Endodermal cell (in vitro differentiated cells): ENCODE results near the gene PIP4K2C. TPM values are rescaled to one million over a fixed set of nuclear protein-coding genes. Genes with fewer than 3 reads are reported as not detected.

Experiments used
- DNase-seq: peaks from one replicate; pipeline ENCODE4 v3.0.0-alpha.2; 2017
- H3K27ac ChIP-seq: 2 replicates; pipeline ENCODE4 v1.5.1; 2013; ENCODE audit warnings: mild to moderate bottlenecking, low read depth, low read length, moderate library complexity
- H3K27me3 ChIP-seq: 2 replicates; pipeline ENCODE4 v1.6.1; 2013; ENCODE audit warnings: mild to moderate bottlenecking, low read length, moderate library complexity; ENCODE audit not compliant: insufficient read depth, control insufficient read depth, poor library complexity, severe bottlenecking
- H3K36me3 ChIP-seq: 2 replicates; pipeline ENCODE4 v1.7.0; 2013; ENCODE audit warnings: mild to moderate bottlenecking, low read length, moderate library complexity; ENCODE audit not compliant: control insufficient read depth, insufficient read depth
- H3K4me1 ChIP-seq: one replicate; pipeline ENCODE4 v1.7.0; 2013; ENCODE audit warnings: low read length; ENCODE audit not compliant: control insufficient read depth, insufficient read depth
- H3K4me3 ChIP-seq: 2 replicates; pipeline ENCODE4 v1.5.1; 2013; ENCODE audit warnings: mild to moderate bottlenecking, low read length, moderate library complexity
- H3K9ac ChIP-seq: 2 replicates; pipeline ENCODE4 v1.6.1; 2013; ENCODE audit warnings: mild to moderate bottlenecking, low read length, moderate library complexity; ENCODE audit not compliant: poor library complexity, severe bottlenecking; ENCODE audit errors: extremely low read depth
- H3K9me3 ChIP-seq: 2 replicates; pipeline ENCODE4 v1.6.1; 2013; ENCODE audit warnings: mild to moderate bottlenecking, low read length, moderate library complexity; ENCODE audit not compliant: control insufficient read depth
- H3K27ac Mint-ChIP-seq: 2 replicates; pipeline ENCODE4 v1.8.0; 2020; ENCODE audit warnings: mixed read lengths
- H3K27me3 Mint-ChIP-seq: 2 replicates; pipeline ENCODE4 v1.8.0; 2021; ENCODE audit warnings: mild to moderate bottlenecking, mixed read lengths; ENCODE audit not compliant: insufficient read depth
- H3K36me3 Mint-ChIP-seq: 2 replicates; pipeline ENCODE4 v1.8.0; 2020; ENCODE audit warnings: low read depth, mixed read lengths
- H3K4me1 Mint-ChIP-seq: 2 replicates; pipeline ENCODE4 v1.8.0; 2020; ENCODE audit warnings: mixed read lengths
- H3K4me3 Mint-ChIP-seq: 2 replicates; pipeline ENCODE4 v1.8.0; 2020; ENCODE audit warnings: mild to moderate bottlenecking, moderate library complexity, mixed read lengths
- H3K9me3 Mint-ChIP-seq: 2 replicates; pipeline ENCODE4 v1.8.0; 2020; ENCODE audit warnings: mild to moderate bottlenecking, mixed read lengths
- WGBS, 2 experiments: methylation state at CpG; one replicate each; pipeline versions ENCODE4 v1.1.5 to v1.1.7; 2013; ENCODE audit warnings: missing lambda C conversion rate in 2 of 2, mixed read lengths in 1 of 2; ENCODE audit not compliant: insufficient coverage in 1 of 2, insufficient read length in 1 of 2; 5-methylcytosine and 5-hydroxymethylcytosine counted together
- total RNA-seq, 2 donors: library from RNA; stranded (reverse); fragmentation: NEBNext Ultra II Directional in 1 of 2; extraction: Animal tissue kit (Norgen Biotek cat#: 25700) in 1 of 2; gene quantifications; 2 replicates in 1 of 2; 3 replicates in 1 of 2; pipeline ENCODE4 v1.2.1, GENCODE V29; 2021
- TF ChIP-seq, protein P1 (sequence below): fragments of 200-600 bp; sonication (generic); conservative IDR thresholded peaks from 2 replicates; pipeline ENCODE4 v1.5.0; 2021; ENCODE audit warnings: antibody characterized with exemption, mild to moderate bottlenecking

The PIP4K2C gene
- total RNA-seq, 2 donors from 2014 or later, result 40.9 to 45.5 TPM

DNA sequence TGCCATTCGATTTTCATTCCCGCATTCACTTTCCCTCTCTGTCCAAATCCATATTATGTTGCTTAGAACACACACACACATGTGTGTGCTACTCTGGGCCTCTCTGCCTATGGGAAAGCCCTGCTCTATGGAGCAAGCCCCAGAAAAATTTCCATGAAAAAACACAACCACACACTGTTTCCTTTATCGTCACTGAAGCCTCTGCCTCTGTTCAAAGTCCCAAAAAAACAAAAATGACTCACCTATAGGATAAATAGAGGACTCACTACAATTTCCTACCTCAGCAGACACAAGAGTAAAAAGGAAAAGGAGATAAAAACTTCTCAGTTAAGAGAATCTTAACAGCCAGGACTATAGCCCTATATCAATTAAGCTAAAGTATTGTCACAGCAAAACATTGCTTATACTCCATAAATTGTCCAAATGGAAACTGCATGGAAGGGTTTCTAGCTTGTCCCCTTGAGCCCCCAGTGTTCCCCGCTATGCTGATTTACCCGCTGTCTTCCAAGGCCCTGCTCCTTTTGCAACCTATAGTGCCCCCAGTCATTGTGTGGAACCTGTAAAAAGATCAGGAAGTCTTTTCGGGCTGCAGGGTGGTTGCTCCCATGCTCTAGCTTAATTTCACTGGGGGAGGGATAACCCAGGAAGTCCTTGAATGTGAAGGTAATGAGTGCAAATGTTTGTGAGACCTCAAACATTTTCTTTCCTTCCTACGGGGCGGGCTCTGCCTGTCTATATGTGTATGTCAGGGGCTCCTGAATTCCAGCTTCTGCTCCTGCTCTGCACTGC is 11.1 kb upstream of the PIP4K2C start:
- Mint-ChIP-seq H3K36me3 (peaks cover 34% of the 10 kb centered on the region), H3K4me3 (no peak overlapping the region), H3K4me1 (peaks cover 8% of the 10 kb centered on the region), H3K27ac (no peak overlapping the region), H3K9me3 (no peaks in the 10 kb centered on the region), H3K27me3 (peaks cover 4% of the 10 kb centered on the region)
- H3K4me1 ChIP-seq, result no peaks in the 10 kb centered on the region
- no peak for DNase-seq
- TF ChIP-seq, protein P1, sequence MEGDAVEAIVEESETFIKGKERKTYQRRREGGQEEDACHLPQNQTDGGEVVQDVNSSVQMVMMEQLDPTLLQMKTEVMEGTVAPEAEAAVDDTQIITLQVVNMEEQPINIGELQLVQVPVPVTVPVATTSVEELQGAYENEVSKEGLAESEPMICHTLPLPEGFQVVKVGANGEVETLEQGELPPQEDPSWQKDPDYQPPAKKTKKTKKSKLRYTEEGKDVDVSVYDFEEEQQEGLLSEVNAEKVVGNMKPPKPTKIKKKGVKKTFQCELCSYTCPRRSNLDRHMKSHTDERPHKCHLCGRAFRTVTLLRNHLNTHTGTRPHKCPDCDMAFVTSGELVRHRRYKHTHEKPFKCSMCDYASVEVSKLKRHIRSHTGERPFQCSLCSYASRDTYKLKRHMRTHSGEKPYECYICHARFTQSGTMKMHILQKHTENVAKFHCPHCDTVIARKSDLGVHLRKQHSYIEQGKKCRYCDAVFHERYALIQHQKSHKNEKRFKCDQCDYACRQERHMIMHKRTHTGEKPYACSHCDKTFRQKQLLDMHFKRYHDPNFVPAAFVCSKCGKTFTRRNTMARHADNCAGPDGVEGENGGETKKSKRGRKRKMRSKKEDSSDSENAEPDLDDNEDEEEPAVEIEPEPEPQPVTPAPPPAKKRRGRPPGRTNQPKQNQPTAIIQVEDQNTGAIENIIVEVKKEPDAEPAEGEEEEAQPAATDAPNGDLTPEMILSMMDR, result no peak
- no peaks in the 10 kb centered on the region for H3K36me3 ChIP-seq
- no peak overlapping the region for H3K4me3 ChIP-seq
- H3K27ac ChIP-seq, result no peak overlapping the region
- peaks cover 39% of the 10 kb centered on the region for H3K27me3 ChIP-seq
- no peak overlapping the region for H3K9ac ChIP-seq
- H3K9me3 ChIP-seq, result no peaks in the 10 kb centered on the region
- WGBS, 2 experiments, result 92 to 97% methylated on average over 6 to 8 of the region's 8 CpGs

DNA sequence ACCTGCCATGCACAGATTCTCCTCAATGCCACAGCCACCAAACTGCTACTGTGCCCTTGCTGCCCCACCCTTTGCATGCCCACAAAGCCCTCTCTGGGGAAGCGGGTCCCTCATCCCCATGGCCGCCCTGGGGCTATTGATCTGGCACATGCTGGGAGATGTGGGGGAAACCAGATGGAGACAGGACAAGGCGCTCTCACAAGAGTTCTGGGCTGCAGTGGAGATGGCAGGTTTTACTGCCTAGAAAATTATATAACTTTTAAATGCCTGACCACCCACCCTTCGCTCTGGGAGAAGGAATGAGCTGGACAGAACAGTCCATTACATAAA is 10.6 kb upstream of the PIP4K2C start:
- Histone ChIP-seq H3K27me3 (peaks cover 45% of the 10 kb centered on the region), H3K36me3 (no peaks in the 10 kb centered on the region), H3K9ac (no peak overlapping the region), H3K4me1 (no peaks in the 10 kb centered on the region), H3K4me3 (no peak overlapping the region), H3K9me3 (no peaks in the 10 kb centered on the region), H3K27ac (no peak overlapping the region)
- H3K36me3 Mint-ChIP-seq, result peaks cover 29% of the 10 kb centered on the region
- peaks cover 8% of the 10 kb centered on the region for H3K4me1 Mint-ChIP-seq
- WGBS, 2 experiments, result 89 to 96% methylated on average over 3 to 4 of the region's 4 CpGs
- no peaks in the 10 kb centered on the region for H3K9me3 Mint-ChIP-seq
- no peak for DNase-seq
- no peak overlapping the region for H3K27ac Mint-ChIP-seq
- H3K4me3 Mint-ChIP-seq, result no peak overlapping the region
- H3K27me3 Mint-ChIP-seq, result peaks cover 4% of the 10 kb centered on the region
- TF ChIP-seq, protein P1, result no peak

DNA sequence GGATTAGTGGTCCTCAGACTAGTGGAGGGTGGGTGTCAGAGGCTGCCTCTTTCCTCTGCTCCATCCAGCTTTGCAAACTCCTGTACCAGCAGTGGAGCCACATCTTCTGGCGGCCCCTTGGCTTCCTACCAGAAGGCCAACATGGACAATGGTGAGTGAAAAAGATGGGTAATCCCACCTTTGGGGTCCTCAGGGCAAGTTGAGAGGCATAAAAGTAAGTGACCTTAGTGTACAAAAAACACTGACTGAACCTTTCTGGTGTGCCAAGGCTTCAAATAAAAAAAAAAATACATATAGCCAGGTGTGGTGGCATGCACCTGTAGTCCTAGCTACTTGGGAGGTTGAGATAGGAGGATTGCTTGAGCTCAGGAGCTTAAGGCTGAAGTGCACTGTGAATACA is 9.2 kb upstream of the PIP4K2C start:
- Histone ChIP-seq H3K9me3 (no peaks in the 10 kb centered on the region), H3K27ac (no peak overlapping the region), H3K4me1 (no peaks in the 10 kb centered on the region), H3K36me3 (no peaks in the 10 kb centered on the region), H3K27me3 (peaks cover 46% of the 10 kb centered on the region), H3K4me3 (no peak overlapping the region), H3K9ac (no peak overlapping the region)
- DNase-seq, result no peak
- Mint-ChIP-seq H3K27ac (no peak overlapping the region), H3K36me3 (peaks cover 20% of the 10 kb centered on the region), H3K4me3 (no peak overlapping the region), H3K27me3 (peaks cover 4% of the 10 kb centered on the region), H3K4me1 (peaks cover 8% of the 10 kb centered on the region), H3K9me3 (no peaks in the 10 kb centered on the region)
- 86% methylated on average over 1 of the region's 1 CpG; no CpG with 5 or more reads in 1 of the 2 experiments for WGBS, 2 experiments
- TF ChIP-seq, protein P1, result no peak
